SKM-1 (cell line): ENCODE results near the gene SUSD6.

Experiments
- DNase-seq: peaks from one replicate; lab custom pipeline; 2025; ENCODE audit not compliant: unreplicated experiment; lab: John Stamatoyannopoulos, UW

The SUSD6 gene

DNA sequence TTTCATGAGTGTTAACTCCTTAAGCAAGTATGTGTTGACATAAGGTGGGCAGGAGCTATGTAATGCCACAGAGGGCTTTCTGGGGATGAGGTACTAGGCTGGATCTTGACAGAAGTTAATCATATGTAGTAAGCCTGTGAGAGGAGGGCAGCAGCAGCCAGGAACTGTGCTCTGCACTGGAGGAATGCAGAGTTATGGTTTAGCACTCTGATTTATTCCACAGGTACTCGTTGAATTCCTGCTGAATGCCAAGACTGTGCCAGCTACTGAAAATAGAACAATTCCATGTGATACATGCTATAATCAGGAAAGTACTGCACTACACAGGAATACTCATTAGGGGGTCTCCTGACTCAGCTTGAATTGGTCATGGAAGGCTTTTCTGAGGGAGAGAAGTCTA lies 58.7 kb downstream of the SUSD6 start:
- no peak for DNase-seq

DNA sequence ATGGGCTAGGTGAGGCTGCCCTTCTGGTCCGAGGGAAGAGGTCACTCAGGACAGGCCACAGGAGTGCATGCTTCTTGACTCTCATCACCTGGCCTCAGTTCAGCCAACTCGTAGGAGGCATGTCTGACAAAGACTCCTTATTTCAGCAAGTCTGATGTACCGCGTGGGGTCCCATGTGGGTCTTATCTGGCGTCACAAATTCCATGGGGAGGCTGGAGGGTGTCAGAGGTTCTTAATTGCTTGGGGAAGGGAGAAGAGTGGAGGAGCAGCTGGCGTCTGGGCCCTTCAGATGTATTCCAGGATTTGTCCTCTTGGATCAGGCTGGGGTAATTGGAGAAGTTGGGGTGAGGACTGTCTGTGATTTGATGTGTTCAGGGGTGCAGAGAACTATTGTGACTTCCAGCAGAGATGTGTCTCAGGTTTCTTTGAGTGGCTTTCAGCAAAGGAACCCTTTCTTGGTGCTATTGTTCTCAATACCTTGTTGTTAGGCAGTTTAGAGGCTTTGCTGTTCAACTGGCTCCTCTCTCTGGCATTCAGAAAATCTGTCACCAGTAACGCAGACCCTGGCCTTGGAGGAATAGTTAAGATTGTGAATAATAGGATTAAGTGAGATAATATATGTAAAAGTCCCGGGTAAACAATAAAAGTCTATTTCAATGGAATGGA lies 60.1 kb downstream of the SUSD6 start:
- DNase-seq: no peak

DNA sequence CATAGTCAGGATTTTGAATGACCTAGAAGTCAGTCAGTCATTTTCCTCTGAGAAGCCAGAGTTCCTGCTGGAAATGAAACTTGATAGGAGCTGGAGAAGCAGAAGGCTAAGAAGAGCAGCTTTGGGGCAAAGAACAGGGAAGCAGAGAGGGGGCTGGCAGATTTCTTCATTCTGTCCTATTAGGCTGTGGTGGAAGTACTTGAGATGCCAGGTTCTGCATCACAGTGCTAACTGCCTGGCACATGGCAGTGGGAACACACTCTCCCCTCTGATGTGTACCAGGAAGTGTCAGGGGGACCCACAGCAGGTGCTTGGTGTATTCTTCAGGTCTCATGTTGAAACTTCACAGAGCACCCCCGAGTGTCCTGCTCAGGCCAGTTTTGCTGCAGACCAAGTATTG lies 61.0 kb downstream of the SUSD6 start:
- no peak for DNase-seq

DNA sequence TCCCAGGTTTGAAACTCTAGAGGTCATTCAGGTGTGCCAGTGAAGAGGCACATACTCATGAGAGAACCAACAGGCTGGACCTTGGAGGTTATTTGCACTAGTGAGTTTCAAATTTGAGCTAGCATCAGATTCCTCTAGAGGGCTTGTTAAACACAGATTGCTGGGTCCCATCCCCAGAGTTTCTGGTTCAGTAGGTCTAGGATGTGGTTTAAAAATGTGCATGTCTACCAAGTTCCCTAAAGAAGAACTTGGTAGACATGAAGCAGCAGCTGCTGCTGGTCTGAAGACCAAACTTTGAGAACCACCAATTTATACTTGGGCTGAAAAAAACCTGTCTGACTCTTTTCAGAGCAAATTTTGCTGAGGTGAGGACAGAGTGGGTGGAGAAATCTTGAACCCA lies 61.7 kb downstream of the SUSD6 start:
- no peak for DNase-seq

DNA sequence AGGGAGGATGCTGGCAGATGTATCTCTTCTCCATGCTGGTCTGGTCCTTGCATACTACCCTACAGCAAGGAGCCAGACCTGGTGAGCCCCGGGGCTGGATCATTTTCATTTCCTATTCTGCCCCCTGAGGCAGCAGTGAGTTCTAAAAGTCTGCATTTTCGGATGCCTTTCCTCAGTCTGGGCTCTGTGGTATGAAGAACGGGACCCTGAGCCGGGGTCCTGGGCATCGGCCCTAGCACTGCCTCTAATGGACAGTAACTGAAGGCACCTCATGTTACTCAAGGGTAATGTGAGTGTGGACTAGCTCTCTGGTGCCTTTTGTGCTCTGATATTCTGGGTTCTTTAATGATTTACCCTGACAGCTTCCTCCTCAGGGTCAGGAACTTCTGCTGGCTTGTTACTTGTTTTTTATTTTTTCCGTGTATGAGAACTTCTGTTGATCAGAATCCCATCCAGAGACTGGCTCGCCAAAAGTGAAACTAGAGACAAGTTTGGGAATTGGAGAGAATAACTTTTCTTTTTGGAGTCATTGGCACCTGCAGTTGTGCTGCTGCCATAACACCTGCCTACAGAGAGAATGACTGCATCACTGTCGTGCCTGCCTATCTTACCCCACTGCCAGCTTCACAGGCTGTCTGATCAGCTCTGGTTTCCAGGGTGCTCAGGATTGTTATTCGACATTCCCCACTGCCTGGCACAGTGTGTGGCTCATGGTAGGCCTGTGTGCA lies 62.3 kb downstream of the SUSD6 start:
- DNase-seq: no peak

DNA sequence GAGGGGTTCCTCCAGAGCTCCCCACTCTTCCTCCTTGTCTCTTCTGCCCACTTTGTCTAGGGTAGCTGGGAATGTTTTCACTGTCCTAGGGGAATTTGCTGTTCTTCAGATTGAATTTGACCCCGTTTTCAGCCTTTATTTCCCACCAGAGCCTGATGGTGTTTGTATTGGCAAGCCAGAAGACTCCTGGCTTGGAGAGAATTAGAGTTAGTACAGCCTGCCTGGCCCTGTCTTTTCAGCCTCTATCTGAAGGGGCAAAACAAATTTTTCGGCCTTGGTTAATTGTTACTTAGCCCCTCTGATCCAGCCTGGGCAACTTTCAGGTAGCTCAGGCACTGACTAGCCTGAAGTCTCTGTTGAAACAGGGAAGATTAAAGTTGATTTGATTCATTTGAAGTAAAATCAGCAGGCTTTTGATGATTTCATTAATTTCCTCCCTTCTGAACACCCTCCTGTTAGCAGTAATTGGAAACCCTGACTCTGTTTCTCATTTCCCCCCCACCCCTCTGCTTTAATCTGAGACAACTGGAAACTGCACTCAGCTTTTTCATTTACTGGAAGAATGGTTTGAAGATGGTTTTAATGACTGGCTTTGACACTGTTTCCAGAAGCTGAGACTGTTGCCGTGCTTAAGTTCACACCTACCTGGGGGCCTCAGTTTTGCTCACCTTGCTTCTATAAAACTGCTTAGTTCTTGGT lies 63.3 kb downstream of the SUSD6 start:
- DNase-seq: no peak

DNA sequence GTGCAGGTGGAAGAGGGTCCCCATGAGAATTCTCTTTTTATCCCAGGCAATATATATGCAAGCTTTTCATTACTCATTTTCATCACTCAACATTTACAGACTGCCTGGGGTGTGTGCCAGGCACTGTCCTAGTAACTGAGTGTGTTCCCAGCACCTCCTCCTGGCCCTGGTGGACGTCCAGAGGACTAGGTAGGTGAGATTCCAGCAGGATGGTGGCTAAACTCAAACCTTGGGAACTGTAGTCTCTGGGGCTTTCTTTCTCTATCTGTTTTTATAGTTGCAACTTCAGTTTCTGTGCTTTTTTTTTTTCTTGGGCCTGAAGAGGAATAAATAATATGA lies 63.8 kb downstream of the SUSD6 start:
- DNase-seq: no peak

DNA sequence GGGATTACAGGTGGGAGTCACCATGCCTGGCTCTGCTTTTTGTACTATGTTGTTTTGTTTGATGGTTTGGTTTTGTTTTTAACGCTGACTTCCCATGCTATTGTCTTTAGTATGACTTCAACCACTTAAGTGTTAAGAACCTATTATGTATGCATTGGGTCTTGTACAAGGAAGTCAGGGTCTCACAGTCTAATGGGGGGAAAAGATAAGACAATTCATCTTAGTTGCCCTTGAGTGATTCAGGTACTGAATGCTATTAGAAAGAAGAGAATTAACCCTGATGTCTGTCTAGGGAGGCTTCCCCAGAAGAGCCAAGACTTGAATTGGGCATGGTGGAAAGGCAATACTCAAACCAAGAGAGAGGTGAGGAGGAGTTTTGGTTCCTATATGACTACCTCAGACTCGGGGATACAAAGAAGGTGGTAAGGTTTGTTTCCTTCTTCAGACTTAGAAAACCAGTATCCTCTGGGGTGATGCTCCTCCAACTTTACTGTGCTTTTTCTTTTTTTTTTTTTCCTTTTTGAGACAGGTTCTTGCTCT lies 64.6 kb downstream of the SUSD6 start:
- no peak for DNase-seq

DNA sequence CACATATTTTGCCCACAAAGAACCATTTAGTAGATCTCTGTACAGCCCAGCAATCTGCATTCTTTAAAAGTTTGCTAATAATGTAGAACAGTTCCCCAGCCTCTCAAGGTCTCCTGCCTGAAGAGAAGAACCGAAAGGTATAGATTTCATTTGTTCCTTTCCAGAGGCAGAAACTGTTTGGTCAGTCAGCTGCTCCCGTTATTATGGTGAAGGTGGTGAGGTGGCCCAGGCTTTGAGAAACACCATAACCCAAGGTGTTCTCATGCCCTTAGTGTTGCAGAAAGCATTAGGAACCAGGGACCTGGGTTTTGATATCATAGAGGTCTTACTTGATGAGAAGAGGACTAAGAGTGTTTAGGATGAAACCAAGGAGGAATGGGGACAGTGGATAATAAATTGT lies 65.3 kb downstream of the SUSD6 start:
- no peak for DNase-seq

DNA sequence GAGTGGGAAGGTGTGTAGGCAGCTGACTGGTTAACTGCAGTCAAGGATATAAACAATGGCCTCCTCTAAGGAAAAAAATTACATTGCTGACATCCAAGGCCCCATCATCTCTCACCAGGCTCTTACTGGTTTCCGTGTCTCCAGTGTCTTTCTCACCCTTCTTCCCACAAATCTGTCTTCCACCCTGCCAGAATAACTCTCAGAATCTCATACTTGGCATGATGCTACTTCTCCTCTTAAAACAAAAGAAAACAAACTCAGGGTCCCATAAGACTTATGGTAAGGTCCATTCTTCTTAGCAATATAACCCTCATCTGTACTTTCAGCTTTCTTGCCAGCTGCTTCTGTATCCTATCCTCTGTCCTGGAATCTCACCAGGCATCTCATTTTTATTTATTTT lies 68.9 kb downstream of the SUSD6 start:
- DNase-seq: no peak

DNA sequence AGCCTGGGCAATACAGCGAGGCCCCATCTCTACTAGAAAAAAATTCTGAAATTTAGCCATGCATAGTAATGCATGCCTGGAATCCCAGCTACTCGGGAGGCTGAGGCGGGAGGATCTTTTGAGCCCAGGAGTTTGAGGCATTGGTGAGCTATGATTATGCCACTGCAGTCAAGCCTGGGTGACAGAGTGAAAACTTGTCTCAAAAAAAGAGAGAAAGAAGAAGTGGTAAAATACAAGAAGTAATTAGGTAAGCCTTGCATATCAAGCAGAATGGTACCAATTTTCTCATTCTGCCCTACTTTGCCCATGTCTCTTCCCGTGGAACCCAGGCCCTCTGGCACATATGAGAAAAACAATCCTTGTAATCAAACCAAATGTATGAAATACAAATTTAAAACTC lies 70.7 kb downstream of the SUSD6 start:
- no peak for DNase-seq

DNA sequence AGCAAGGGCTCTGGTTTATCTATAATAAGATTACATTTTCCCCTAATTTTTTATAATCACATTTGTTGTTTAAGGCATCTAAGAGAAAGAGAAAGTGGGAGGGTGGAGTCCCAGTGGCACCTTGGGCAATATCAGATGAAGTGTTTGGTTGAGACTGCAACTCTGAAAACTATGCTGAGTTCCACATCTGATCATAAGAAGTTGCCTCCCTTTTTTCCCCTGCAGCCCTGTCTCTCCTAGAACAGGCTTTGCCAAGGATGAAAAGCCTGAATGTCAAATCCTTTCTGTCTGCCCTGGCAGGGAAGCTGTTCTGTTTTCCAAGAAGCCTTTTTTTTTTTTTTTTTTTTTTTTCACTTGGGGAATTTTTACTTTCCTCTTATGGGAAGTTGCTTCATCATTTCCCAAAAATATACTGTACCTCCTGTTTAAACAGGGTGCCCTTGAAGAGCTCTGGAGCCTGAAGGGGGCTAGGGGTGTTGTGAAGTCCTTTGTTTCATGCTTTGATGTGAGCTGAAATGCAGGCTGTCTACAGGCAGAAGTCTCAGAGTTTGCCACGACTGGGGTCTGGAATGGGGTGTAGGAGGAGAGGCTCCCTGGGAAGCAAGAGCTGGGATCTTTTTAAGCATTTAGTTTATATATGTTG lies 71.3 kb downstream of the SUSD6 start:
- no peak for DNase-seq

DNA sequence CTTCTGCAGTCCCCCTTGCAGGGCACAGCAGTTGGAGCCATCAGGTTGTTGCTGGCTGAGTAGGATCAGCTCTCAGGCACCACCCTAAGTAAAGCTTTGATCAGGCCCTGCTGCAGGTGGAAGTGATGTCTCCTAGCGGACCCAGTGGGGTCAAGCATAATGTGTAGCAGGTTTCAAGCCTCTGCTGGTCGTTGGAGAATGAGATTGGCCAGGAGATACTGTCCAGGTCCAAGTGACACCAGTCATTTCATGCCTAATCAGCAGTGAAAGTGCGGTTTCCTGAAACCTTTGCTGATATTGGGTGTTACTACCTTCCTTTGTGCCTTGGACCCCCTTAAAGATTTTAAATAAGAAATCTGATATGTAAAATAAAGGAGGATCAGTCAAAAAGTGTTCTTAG lies 72.6 kb downstream of the SUSD6 start:
- no peak for DNase-seq

DNA sequence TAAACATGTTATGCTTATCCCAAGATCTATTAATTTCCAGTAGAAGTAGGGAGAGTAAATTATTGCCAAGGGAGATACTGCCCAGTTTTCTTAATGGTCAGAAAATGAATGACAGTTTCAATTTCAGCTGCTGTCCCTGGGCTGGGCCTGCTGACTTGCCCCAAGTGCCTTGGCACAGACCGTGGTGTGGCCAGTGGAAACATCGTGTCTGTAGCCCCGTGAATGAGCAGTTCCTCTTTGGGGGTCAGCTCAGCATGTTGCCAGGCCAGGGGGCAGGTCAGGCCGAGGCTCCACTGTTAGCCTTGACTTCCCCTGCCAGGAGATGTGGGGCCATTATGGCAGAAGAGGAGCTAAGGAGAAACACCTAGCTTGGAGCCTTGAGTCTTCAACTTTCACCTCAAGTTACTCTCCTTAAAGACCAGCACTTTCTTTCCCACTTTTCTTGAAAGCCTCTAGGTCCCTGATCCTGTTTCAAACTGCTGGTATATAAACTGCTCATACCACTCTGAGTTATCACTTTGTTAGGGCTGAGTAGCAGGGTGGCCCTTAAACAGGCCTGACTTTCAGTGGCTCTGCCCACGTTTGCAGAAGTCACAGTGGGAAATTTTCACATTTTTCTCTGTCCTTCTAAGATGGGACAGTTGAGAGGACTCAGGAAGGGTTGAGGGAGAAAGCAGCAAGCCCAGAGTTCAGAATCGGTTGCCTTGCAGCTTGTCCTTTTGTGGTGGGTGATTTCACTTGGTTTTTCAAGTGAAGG lies 73.2 kb downstream of the SUSD6 start:
- DNase-seq: no peak

DNA sequence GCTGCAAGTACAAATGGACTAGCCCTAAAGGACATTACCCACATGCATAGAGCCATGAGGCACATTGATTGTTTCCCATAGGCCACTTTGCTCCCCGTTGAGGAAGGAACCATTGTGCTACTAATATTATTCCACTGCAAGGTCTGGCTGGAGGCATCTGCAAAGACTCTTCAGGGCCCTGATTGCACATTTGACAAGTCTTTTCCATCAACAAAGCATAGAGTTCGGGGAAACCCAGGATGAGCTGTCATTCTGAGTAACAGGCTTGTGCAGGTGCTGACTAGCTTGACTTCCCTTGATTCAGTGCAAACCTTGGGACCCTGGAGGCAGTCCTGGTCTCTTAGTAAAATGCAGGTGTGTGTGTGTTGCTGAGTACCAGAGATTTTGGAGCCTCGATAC lies 73.8 kb downstream of the SUSD6 start:
- DNase-seq: no peak

DNA sequence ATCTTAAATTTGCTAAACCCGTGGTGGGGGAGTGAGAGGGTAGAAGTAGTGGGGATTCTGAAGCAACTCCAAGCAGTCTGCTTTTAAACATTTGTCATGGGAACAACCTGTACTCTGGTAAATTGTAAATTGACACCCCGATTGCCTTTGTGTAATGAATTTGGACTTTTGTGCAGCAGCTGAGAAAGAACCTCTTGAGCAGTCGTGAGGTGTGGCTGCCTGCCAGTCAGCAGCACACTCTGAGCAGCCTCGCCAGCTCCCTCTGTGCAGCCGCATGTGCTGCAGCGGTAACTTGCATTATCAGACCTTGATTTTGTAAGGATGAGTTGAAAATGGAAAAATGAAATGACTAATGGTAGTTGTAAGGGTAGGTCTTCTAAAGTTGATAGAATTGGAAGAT lies 74.3 kb downstream of the SUSD6 start:
- DNase-seq: no peak

DNA sequence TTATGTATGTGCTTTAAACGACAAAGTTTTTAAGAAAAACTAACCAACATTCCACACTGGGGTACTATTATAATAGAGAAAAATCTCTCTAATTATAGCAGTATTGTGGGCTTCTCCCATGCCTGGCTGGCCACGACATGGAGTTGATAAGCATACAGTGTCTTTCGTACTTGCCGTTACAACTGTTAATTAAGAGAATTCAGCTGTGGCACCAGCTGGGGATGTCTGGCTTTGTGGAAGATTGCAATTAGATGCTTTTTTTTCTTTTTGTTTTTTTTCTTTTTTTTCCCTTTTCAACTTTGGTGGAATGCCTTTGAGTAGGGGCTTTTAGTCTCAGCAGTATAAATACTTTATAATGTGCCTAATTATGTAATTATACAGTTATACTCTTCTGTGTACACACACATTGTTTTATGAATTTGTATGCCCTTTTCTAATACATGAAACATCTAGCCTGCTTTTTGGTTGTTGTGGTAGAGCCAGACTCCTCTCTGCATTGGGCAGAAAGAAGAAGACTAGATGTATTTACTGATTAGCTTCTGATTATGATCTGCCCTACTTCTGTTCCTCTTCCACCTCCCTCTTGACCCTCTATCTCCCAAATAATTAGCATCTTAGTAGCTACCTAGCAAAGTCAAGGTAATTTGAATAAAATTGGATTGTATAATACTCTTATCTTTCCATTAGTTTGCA lies 76.4 kb downstream of the SUSD6 start:
- DNase-seq: no peak

DNA sequence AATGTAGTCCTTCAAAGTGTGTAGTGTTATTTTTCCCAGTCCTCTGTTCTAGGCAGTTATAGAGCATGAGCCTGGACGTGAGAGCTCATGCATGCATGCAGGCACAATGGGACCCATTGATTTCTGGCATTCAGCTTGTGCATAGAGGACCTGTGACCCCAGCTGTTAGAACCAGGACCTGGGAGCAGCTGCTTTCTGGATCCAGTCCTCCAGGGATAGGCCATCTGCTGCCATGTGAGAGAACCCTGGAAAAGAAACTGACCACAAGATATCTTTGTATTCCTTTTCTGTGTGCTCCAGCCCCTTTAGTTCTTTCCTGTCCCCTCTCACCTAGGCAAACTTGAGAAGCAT lies 76.9 kb downstream of the SUSD6 start:
- no peak for DNase-seq

DNA sequence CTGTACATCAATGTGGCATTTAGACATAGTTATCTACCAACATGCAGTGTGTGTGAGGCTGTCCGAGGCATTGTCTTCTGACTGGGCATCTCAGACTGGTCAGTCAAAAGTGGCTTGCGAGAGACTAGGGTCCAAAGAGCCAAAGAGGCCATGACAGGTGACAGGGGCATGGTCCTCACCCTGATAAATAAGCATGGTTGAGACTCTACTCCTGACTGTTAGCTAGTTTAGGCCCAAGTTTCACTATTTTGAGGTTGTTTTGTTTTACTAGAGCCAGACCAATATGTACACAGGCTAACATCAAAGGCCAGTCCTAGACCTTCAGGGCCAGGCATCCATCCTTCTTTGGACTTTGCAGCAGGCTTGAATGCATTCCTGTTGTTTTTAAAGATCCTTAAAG lies 78.6 kb downstream of the SUSD6 start:
- no peak for DNase-seq

DNA sequence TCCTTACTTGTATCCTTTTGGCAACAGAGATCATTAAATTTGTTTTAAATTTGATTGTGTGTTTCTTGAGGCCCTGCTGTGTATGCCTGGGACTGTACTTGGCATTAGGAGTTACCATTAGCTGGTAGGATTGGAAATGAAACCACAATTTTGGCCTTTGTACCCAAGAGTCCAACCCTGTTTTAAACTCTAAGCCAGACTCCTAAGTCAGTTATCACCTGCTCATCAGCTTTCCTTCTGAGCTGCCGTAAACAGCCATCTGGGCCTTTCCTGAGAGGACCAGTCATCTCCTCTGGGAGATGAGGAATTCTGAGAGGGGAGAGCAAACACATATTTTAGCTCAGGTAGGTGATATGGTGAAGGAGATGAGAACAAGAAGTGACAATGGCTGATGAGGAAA lies 81.2 kb downstream of the SUSD6 start:
- no peak for DNase-seq

DNA sequence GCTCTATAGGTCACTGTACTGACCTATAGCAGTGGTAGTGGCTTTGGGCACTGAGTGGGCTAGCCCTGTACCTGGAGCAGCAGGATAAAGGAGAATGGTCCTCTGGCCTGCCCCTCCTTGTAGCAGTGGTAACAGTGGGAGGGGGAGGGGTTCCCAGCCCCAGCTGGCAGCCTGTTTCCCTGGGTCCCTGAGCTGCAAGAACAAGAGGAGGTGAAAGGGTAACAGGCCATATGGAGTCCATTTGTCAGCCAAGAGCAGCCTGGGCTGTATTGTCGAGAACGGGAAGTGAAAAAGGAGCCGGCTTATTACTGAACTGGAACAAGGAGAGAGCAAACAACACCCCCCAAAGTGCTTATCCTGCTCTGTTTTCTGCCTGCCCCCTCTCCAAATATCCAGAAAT lies 81.7 kb downstream of the SUSD6 start:
- DNase-seq: no peak
